Measurements from ENCODE around the gene CGNL1. TPM values are rescaled to one million over a fixed set of nuclear protein-coding genes. Genes with fewer than 3 reads are reported as not detected.

The CGNL1 gene
- total RNA-seq, 1 donor from 2014 or later, result 3.0 TPM

- Histone ChIP-seq H3K4me3 (no peak overlapping the region), H3K27ac (no peak overlapping the region), H2AFZ (replicated peaks) (no peak overlapping the region), H3K4me1 (peaks cover 44% of the 10 kb centered on the region), H3K4me2 (peak overlapping the region; percentile 45), H3K27me3 (no peaks in the 10 kb centered on the region), H3F3A (ENCODE audit: low read depth) (peaks cover 33% of the 10 kb centered on the region), H3K36me3 (no peaks in the 10 kb centered on the region), H3K79me2 (ENCODE audit: low read depth) (peaks cover 5% of the 10 kb centered on the region), H4K20me1 (ENCODE audit: low read depth) (no peaks in the 10 kb centered on the region), H3K9me3 (ENCODE audit: low read depth) (no peaks in the 10 kb centered on the region), H3K9ac (no peak overlapping the region)
- peaks cover 17% of the 10 kb centered on the region for H3K27me3 Mint-ChIP-seq (ENCODE audit: insufficient read depth, low read depth)
- H3K36me3 Mint-ChIP-seq, result peaks cover 2% of the 10 kb centered on the region
- DNase-seq (ENCODE audit: low spot score), result no peak
- H3K4me1 Mint-ChIP-seq, result peaks cover 33% of the 10 kb centered on the region
- no peak overlapping the region for H3K27ac Mint-ChIP-seq
- peak overlapping the region; percentile 9 for H3K4me3 Mint-ChIP-seq
- H3K9me3 Mint-ChIP-seq, result peaks cover 4% of the 10 kb centered on the region
- TF ChIP-seq CTCF (IDR thresholded peaks at IDR 0.05), result no peak
Measured at GRCh38 chr15:57386976-57387375, 10.7 kb downstream of the CGNL1 start.

- no peak overlapping the region for H3K4me3 ChIP-seq
- H3K9ac ChIP-seq, result no peak overlapping the region
- peak overlapping the region; percentile 77 for H3K27ac Mint-ChIP-seq
Measured at GRCh38 chr15:57387564-57388076, 11.3 kb downstream of the CGNL1 start.

GRCh38 chr15:57388464-57388863, 12.2 kb downstream of the CGNL1 start:
- Histone ChIP-seq H3K4me3 (no peak overlapping the region), H3K4me2 (peak overlapping the region; percentile 45), H3K9me3 (ENCODE audit: low read depth) (no peaks in the 10 kb centered on the region), H3K36me3 (no peaks in the 10 kb centered on the region), H3K79me2 (ENCODE audit: low read depth) (no peaks in the 10 kb centered on the region), H3K27me3 (no peaks in the 10 kb centered on the region), H3K9ac (no peak overlapping the region), H3K4me1 (peaks cover 34% of the 10 kb centered on the region), H3F3A (ENCODE audit: low read depth) (peaks cover 33% of the 10 kb centered on the region), H2AFZ (replicated peaks) (peak overlapping the region; percentile 51), H3K27ac (no peak overlapping the region), H4K20me1 (ENCODE audit: low read depth) (no peaks in the 10 kb centered on the region)
- Mint-ChIP-seq H3K36me3 (peaks cover 2% of the 10 kb centered on the region), H3K27me3 (ENCODE audit: insufficient read depth, low read depth) (peaks cover 22% of the 10 kb centered on the region), H3K4me3 (no peak overlapping the region), H3K4me1 (peaks cover 24% of the 10 kb centered on the region), H3K27ac (no peak overlapping the region), H3K9me3 (peaks cover 4% of the 10 kb centered on the region)
- TF ChIP-seq CTCF (IDR thresholded peaks at IDR 0.05) (no peak), EZH2phosphoT487 (IDR thresholded peaks at IDR 0.05) (no peak), EZH2 (IDR thresholded peaks at IDR 0.05) (no peak)
- no peak for DNase-seq (ENCODE audit: low spot score)

More at GRCh38 chr15:57387564-57388076, 11.3 kb downstream of the CGNL1 start:
- DNase-seq (ENCODE audit: low spot score), result no peak
- peak overlapping the region; percentile 45 for H3K4me2 ChIP-seq
- H3K4me3 Mint-ChIP-seq, result peak overlapping the region; percentile 15
- peaks cover 27% of the 10 kb centered on the region for H3K4me1 Mint-ChIP-seq
- H3K27me3 Mint-ChIP-seq (ENCODE audit: insufficient read depth, low read depth), result peaks cover 19% of the 10 kb centered on the region
- no peaks in the 10 kb centered on the region for H3K9me3 ChIP-seq (ENCODE audit: low read depth)
- TF ChIP-seq EZH2phosphoT487 (IDR thresholded peaks at IDR 0.05), result no peak
- no peak for TF ChIP-seq EZH2 (IDR thresholded peaks at IDR 0.05)
- no peak for TF ChIP-seq CTCF (IDR thresholded peaks at IDR 0.05)
- H3K36me3 ChIP-seq, result no peaks in the 10 kb centered on the region
- peaks cover 4% of the 10 kb centered on the region for H3K9me3 Mint-ChIP-seq
- H3K36me3 Mint-ChIP-seq, result peaks cover 2% of the 10 kb centered on the region
- peaks cover 33% of the 10 kb centered on the region for H3F3A ChIP-seq (ENCODE audit: low read depth)
- H3K27me3 ChIP-seq, result no peaks in the 10 kb centered on the region
- peaks cover 38% of the 10 kb centered on the region for H3K4me1 ChIP-seq
- no peaks in the 10 kb centered on the region for H4K20me1 ChIP-seq (ENCODE audit: low read depth)
- no peak overlapping the region for H3K27ac ChIP-seq
- peak overlapping the region; percentile 51 for H2AFZ ChIP-seq (replicated peaks)
- peaks cover 1% of the 10 kb centered on the region for H3K79me2 ChIP-seq (ENCODE audit: low read depth)
